Glomerular endothelial cell (primary cell): ENCODE results near the gene HPS5. TPM values are rescaled to one million over a fixed set of nuclear protein-coding genes. Genes with fewer than 3 reads are reported as not detected.

Experiments
- DNase-seq: peaks from one replicate; pipeline ENCODE4 v3.0.0-alpha.2; 2011; ENCODE audit warnings: low read depth, low spot score; ENCODE audit errors: extremely low read depth
- total RNA-seq: library from RNA; depleted of rRNA; stranded (reverse); fragments of >200 nt; gene quantifications from 2 replicates; pipeline ENCODE4 v1.2.3, GENCODE V29; 2015

HPS5 gene
- total RNA-seq, 1 donor from 2014 or later = 11.4 TPM

DNA sequence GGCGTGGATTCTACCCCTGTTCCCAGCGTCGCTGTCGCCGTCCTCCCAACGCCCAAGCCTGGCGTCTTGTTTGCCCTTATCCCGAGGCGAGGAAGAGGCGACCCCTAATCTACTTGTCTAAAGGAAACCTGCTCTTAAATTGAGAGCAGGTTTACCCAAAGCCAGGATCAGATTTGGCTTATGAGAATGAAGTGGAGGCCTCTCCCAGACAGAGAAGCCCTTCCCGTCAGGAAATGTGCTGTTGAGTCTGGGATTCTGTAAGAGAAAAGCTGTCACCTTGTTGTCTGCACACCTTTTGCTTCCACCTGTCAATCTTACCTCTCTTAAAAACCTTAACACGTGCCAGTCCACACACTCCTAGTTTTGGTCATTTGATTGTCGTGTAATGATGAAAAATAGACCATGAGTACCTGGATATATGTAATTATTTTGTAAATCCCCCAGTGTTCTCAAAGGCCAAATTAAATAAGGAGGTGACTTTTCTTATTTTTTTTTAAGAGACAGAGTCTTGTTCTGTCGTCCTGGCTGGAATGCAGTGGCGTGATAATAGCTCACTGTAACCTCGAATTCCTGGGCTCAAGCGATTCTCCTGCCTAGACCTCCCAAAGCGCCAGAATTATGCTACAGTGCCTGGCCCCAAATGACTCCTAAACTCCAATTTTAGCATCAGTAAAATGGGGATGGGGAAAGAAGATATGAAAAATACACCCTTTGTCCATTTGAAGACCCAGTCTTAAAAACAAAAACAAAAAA, 1.1 kb upstream of the HPS5 start:
- DNase-seq = no peak

DNA sequence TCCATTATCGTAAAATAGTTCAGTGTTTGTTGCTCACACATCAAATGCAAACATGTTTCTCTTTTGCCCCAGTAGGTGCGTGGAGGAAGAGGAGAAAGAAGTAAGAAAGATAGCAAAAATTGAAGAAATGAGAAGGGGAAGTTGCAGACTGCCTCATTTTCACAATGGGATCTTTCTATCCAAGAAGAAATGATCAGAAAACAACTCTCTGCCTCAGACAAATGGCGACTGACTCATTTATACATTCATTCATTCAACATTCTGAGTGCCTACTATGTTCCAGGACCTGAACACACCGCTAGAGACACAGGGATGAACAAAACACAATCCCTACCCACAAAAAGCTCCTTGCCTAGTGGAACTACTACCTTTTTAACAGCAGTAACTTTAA, 367 bp downstream of the HPS5 start:
- no peak for DNase-seq

DNA sequence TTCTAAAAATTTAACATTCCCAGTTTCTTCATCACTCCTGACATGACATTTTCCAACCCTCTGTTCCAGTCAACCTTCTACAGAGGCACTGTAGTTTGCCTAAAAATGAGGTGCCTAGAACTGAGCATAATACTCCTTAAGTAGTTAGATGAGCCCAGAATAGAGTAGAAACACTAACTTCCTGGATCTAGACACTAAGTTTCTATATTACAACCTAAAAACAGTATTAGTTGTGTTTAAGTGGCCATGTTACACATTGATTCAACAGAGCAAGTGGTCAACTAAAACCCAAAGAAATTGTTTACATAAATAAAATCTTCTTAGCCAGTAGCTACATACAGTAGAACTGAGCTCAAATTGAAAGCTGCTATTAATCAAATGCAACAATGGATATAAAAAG, 1.3 kb downstream of the HPS5 start:
- DNase-seq = no peak

DNA sequence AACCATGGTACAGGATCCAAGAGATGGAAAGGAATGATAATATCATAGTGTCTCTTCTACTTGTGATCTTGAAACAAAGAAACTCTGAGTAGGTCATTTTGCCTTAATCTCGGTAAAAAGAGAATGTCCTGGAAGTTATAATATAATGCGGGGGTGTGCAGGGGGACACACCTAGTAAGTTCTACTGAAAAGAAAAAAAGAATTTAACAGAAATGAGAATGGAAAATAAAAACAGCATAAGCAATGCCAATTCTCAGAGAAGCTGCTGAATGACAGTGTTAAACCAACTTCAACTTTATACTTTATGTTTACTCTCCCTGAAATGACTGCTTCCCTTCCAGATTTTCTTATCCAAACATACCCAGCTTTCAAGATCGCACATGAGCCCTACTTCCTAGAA, 2.0 kb downstream of the HPS5 start:
- DNase-seq = no peak

DNA sequence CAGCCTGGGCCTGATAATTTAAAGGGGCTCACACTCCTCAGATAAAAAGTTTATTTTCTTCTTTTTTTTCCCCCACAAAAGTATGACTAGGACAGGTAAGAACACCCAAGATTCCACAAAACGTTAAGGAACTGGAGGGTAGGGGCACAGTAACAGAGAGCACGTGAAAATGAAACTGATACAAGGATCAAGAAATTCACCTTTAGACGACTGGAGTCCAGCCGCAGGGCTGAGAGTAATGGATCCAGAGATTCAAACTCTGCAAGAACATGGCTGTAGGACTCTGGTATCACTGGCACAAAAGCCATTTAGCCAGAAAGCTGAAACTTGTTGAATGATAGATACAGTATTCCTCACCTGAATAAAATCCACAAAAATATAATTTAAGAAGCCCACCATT, 4.4 kb downstream of the HPS5 start:
- DNase-seq = no peak

DNA sequence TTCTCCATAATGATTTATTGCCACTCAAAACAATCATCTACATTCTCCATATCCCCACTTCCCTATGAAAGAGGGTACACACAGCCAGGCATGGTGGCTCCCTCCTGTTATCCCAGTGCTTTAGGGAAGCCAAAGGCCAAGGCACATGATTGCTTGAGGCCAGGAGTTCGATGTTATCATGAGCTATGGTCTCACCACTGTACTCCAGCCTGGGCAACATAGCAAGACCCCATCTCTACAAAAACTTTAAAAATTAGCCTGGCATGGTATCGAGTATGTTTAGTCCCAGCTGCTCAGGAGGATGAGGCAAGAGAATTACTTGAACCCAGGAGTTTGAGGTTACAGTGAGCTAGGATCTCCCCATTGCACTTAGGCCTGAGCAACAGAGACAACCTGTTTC, 6.0 kb downstream of the HPS5 start:
- no peak for DNase-seq

DNA sequence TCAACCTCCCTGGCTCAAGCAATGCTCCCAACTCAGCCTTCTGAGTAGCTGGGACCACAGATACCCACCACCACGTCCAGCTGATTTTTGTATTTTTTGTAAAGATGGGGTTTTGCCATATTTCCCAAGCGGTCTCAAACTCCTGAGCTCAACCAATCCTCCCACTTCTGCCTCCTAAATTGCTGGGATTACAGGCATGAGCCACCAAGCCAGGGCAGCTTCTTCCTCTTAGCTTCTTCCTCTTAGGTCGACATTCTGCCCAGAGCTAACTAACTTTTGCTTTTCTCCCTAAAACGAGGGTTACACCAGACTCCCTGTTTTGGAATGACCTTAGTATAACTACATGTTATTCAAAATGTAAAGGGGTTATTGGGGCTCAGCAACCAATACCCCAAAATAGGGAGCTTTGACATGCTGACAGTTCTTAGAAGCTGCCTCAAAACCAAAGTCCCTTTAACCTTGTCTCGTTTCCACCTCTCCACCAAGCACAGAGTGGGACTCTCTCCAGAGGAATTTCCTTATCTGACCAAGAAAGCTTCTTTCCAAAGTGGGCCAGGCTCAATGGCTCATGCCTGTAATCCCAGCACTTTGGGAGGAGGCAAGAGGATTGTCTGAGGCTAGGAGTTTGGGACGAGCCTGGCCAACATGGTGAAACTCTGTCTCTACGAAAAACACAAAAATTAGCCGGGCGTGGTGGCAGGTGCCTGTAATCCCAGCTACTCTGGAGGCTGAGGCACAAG, 7.0 kb downstream of the HPS5 start:
- DNase-seq = no peak

DNA sequence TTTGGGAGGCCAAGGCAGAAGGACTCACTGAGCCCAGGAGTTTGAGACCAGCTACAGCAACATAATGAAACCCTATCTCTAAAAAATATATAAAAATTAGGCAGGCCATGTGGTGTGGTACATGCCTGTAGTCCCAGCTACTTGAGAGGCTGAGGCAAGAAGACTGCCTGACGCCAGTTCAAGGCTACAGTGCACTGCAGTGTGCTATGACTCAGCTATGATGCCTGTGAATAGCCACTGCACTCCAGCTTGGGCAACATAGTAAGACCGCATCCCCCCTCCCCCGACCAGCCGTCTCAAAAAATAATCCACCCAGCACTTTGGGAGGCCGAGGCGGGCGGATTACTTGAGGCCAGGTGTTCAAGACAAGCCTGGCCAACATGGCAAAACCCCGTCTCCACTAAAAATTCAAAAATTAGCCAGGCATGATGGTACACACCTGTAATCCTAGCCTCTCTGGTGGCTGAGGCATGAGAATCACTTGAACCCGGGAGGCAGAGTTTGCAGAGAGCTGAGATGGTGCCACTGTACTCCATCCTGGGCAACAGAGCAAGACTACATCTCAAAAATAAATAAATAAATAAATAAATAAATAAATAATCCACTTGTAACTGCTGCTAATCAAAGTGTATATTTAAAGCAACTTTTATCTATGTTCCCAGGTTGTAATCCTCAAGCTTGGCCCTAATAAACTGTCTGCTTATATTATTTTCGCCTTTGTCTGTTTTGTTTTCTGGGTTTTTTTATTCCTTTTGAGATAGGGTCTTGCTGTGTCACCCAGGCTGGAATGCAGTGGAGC, 7.8 kb downstream of the HPS5 start:
- DNase-seq = no peak

DNA sequence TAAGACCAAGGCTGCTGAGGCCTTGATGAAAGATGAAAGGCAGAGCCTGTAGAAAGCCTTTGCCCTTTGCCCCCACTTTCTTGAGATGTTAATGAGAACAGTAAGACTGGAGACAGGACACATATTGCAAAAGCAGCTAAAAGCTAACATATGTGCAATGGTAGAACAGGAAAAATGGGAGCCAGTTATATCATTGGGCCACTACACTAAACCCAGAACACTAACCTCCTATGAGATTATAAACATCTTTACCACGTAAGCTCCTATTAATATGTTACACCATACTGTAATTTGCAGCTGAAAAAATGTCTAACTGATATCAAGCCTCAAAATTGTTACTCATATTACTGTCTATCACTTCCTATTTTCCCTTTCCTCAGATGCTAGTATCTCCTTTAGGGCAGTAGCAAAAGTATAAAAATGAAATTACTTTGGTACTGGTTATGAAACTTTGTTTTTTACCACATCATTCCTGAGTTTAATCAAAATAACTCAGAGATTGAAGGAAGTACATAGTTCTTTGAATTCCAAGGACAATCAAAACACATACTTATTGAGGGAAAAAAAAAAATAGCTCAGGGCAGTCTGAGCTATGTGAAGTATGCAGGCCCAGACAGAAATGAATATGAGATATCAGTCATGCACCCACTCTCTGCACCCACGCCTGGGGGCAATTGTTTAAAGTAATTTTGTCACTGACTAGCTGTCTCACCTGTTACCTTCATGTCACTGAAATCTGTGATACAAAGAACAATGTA, 9.1 kb downstream of the HPS5 start:
- DNase-seq = no peak

DNA sequence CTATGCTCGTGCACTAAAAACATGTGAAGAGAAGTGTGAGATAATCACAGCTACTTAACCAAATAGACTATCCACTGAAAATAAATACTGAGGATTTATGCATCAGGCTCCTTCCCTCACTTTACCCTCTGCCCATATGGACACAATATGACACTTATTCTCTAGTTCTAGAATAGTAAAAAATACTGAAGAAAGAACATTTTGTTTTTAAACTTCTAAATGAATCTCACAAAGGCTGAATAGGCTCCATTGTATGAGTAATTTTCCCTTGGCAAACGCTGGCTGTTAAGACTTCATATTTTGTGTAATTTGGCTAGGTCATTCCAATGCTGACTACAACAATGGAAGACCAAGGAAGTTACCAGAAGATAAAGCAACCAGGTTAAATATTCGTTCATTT, 9.9 kb downstream of the HPS5 start:
- no peak for DNase-seq

DNA sequence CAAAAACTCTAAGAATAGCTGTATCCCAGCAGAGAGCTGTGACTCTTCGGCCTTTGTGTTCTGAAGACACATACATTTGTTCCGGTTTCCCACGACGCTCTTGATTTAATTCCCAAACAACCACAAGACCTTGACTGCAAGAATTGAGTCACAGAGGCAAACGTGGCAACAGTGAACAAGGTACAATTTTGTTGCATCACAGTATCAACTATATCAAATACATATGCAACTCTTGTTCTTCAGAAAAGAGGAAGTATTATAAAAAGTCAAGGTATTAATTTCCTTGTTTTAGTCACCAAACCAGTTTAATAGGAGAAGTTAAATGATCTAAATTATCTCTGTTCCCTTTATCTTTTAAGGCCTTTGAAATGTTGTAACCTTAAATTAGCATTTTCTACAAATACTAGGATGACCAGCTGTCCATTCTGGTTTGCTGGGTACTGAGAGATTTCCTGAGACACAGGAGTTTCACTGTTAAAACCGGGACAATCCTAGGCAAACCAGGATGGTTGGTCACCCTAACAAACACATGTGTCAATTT, 11.1 kb downstream of the HPS5 start:
- DNase-seq = no peak

DNA sequence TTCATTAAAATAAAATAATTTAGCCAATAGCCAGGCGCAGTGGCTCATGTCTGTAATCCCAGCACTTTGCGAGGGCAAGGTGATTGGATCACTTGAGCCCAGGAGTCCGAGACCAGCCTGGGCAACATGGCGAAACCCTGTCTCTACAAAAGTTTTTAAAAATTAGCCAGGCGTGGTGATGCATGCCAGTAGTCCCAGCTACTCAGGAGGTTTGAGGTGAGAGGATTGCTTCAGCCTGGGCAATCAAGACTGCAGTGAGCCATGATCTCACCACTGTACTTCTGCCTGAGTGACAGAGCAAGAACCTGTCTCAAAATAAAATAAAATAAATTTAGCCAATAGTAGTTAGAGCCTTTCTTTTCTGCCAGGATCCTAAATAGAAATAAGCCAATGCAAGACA, 12.2 kb downstream of the HPS5 start:
- no peak for DNase-seq

DNA sequence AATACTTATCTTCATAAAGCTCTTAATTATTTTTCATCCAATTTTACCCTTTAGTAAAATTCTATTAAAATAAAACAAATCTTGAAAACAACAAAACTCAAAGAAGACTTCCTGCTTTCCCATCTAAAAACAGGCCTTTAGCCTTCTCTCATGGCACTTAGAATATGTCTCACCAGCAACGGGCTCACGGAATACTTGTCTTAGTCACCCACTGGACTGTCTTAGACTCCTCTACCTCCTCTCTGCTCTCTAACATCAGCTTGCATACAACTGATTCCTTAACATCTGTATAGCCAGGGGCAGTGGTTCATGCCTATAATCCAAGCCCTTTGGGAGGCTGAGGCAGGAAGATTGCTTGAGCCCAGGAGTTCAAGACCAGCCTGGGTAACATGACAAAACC, 13.7 kb downstream of the HPS5 start:
- DNase-seq = no peak

DNA sequence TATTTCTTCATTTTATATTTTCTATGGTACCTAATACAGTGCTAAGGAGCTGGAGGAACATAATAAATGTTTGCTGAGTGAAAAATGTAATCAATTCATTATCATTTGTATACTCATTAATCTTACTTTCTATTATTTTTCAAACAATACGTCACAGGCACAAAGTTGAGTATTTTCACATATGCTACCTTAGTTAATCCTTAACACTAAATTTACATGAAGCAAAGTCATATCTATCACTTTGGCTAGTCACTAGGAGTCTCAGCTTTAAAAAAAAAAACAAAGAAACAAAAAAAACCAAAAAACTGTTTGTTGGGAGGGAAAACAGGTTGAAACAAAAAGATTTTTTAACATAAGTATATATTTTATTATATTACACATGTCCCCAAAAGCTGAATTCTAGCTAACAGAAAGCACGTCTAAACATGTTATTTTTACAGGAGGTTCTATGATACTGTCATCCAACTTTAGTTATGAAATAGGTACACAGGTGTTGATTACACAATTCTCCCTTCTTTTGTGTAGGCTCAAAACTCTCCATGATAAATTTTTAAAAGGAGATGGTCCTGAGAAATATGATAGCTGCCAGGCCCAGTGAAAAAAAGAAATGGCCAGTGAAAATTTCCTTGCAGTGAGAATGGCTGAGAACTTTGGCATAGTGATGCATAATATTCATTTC, 14.3 kb downstream of the HPS5 start:
- DNase-seq = no peak

DNA sequence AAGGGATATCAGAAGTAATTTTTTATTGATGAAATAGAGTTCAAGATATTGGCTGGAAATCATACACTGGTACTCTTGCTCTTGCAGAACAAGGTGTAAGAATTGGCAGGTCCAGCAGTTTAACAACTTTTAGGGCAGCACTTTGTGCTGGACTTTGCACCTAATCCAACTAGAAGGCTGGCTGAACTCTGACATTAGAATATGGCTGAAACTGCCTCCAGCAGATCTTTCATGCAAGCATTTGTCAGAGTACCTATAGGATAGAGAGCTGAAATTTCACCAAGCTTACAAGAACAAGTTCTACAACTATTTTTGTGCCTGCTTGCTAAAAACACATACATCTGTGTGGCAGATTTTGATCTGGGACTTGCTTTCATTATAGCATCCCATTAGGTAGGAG, 17.2 kb downstream of the HPS5 start:
- DNase-seq = no peak

DNA sequence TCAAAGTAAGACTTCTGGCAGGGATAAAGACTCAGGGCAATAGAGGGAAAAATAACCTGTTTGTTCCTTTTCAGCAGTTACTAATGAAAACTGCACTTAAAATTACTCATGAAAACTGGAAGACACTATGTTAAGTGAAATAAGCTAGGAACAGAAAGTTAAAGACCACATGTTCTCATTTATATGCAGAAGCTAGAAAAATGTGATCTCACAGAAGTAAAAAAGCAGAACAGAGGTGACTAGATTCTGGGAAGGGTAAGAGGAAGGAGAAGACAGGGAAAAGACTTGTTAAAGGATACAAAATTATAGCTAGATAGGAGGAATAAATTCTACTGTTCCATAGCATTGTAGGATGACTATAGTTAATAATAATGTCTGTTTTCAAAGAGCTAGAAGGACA, 22.2 kb downstream of the HPS5 start:
- no peak for DNase-seq

DNA sequence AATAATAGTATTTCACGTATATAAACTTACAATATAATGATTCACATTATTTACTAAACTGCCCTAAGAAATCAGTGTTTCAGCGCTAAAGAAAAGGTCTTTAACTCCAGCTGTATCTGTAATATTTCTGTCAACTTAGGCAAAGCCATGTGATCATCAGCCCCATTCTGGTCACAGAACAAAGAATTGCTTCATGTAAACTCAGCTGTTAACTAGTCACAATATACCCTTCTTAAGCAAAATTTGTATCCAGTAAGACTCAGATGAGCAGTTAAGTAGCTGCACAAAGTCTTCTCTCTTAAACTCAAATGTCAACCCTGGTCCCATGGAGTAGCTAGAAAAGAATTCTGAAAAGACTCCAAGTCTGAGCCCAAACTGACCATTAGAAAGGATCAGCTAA, 26.6 kb downstream of the HPS5 start:
- no peak for DNase-seq

DNA sequence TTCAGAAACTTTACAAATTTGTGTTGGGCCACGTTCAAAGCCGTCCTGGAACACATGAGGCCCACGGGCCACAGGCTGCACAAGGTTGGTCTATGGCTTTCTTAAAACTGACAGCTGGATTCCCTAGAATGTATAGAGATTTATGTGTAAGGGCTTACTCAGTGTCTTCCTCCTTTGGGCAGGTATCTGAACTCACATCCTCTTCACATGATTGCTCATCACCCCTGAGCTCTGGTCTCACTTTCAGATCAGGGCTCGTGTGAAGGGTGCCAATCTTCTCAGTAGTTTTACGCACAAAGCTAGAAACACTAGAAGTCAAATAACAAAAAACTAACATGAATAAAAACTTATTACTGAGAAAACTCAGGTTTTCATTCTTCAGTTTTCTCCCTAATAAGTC, 27.1 kb downstream of the HPS5 start:
- no peak for DNase-seq

DNA sequence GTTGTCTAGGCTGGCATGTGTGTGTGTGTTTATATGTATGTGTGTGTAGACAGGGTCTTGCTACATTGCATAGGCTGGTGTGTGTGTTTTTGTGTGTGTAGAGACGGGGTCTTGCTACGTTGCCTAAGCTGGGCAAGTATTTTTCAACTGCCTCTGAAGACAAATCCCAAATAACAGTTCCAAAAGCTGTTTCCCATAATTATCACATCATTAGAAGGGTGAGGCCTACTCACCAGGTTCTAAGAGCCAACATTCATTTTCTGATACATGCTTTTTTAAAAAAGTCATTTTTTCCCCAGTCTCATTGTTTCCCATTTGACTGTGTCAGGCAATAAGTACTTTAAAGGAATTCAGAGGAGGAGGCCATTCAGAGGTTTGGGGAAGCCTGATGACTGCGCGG, 33.0 kb downstream of the HPS5 start:
- no peak for DNase-seq

DNA sequence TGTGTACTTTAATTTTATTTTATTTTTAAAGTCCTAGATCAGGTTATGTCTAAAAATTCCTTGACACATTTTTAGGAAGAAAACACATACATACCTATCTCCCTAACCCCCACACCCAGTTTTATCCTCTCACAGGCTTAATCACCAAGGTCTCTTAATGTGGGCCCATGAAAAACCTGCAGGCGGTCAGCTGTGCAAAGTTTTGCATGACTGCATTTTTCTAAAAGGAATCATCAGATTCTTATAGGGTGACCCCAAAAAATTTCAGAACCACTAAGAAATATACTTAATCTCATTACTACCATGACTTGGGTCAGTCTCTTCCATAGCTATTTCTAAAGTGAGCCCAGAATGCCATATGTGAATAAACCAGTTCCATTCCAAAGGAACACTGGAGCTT, 36.1 kb downstream of the HPS5 start:
- DNase-seq = no peak
